ENCODE results near the gene MINDY1.

Gene MINDY1

DNA sequence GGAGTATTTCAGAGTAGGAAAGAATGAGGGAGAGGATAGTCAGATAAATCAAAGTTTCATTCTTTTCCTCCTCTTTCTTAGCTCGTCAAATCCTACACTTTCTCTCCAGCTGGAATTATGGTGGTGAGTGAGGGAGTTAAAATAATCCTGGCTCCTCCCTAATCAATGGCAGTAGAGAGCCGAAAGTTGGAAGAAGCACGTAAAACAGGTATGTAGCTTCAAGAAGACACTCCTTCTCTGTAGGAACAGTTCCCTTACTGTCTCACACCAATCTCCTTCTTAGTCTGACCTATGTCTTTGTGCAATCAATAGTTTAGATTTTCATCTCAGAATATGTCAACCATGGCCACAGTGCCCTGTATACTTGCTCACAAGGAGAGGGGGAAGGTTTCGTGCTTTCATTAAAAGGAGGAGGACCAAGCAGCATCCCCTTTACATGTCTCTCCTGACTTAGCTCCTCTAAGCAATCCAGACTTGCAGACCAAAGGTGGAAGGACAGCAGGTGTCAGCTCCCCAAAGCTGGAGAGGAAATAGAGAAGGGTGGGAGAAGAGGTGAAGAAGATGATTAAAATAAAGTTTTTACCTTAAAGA is 878 bp downstream of the MINDY1 start:
- H3K27ac ChIP-seq, result peak overlapping the region; percentile 71
- TF ChIP-seq, protein P1, sequence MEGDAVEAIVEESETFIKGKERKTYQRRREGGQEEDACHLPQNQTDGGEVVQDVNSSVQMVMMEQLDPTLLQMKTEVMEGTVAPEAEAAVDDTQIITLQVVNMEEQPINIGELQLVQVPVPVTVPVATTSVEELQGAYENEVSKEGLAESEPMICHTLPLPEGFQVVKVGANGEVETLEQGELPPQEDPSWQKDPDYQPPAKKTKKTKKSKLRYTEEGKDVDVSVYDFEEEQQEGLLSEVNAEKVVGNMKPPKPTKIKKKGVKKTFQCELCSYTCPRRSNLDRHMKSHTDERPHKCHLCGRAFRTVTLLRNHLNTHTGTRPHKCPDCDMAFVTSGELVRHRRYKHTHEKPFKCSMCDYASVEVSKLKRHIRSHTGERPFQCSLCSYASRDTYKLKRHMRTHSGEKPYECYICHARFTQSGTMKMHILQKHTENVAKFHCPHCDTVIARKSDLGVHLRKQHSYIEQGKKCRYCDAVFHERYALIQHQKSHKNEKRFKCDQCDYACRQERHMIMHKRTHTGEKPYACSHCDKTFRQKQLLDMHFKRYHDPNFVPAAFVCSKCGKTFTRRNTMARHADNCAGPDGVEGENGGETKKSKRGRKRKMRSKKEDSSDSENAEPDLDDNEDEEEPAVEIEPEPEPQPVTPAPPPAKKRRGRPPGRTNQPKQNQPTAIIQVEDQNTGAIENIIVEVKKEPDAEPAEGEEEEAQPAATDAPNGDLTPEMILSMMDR (IDR thresholded peaks at IDR 0.05; ENCODE audit: low read depth, low read length), result no peak

DNA sequence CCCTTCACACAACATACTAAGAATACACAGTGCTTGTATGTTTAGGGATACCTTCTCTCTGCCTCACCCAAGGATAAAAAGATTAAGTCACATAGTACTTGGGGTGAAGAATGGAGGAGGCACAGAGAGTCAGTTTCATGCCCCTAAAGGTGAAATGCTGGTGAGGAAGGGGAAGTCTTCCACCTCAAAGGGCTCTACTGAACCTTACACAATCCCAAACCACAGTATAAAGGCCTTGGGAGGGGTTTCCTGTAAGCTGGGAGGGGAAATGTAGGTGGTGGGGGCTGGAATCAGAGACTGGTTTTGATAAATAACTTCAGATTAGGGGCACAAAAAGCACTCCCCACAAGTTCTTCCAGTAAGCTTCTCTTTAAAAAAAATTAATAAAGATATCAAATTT is 3.5 kb downstream of the MINDY1 start:
- Histone ChIP-seq H3K27ac (no peak overlapping the region), H3K4me3 (ENCODE audit: low read depth, low read length) (no peak overlapping the region), H3K36me3 (peaks cover 28% of the 10 kb centered on the region), H3K27me3 (ENCODE audit: insufficient read depth, low read depth, severe bottlenecking) (no peaks in the 10 kb centered on the region), H3K9me3 (ENCODE audit: severe bottlenecking) (no peaks in the 10 kb centered on the region)
- TF ChIP-seq, protein P1 (IDR thresholded peaks at IDR 0.05; ENCODE audit: low read depth, low read length), result no peak
- DNase-seq, result no peak

More for the DNA sequence above, 878 bp downstream of the MINDY1 start:
- no peak for DNase-seq
- no peaks in the 10 kb centered on the region for H3K9me3 ChIP-seq (ENCODE audit: severe bottlenecking)
- H3K27me3 ChIP-seq (ENCODE audit: insufficient read depth, low read depth, severe bottlenecking), result no peaks in the 10 kb centered on the region
- H3K4me3 ChIP-seq (ENCODE audit: low read depth, low read length), result peak overlapping the region; percentile 70
- H3K36me3 ChIP-seq, result peaks cover 18% of the 10 kb centered on the region

DNA sequence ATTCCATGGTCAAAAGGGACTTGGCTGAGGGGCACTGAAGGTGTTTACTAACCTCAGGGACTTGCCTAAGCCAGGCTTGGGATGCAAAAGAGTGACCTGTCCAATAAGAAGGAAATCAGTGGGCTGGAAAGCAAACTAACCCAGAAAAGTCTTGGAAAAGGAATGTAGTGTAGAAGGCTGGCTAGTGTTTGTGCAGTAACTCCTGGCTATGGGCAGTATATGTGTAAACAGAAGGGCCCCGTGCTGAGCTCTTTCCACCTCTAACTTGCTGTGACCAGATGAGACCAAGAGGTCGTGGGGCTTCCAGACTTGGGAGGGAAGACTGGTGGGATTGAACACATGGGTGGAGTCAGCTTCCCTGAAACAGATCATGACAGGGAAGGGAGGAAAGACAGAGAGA is 4.1 kb downstream of the MINDY1 start:
- Histone ChIP-seq H3K27ac (no peak overlapping the region), H3K27me3 (ENCODE audit: insufficient read depth, low read depth, severe bottlenecking) (no peaks in the 10 kb centered on the region), H3K36me3 (peaks cover 32% of the 10 kb centered on the region), H3K9me3 (ENCODE audit: severe bottlenecking) (no peaks in the 10 kb centered on the region), H3K4me3 (ENCODE audit: low read depth, low read length) (no peak overlapping the region)
- no peak for DNase-seq
- TF ChIP-seq, protein P1 (IDR thresholded peaks at IDR 0.05; ENCODE audit: low read depth, low read length), result no peak

DNA sequence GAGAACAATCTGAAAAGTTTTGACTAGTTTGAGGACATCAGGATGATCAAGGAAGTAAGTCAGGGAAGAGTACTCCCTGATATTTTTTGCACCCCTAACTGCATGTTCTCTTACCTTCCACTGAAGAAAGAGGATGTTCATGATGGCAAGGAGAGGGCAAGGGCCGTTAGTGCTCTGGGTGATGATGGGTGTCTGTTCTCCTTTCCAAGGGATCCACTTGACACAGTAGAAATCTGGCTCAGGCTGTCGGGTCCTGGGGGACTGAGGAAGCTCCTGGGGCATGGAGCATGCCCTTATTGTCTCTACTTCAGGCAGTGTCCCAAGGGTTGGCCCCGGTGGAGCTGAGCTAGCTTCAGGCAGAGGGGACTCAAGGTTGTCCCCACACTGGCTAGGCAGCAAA is 4.7 kb downstream of the MINDY1 start:
- Histone ChIP-seq H3K27ac (no peak overlapping the region), H3K27me3 (ENCODE audit: insufficient read depth, low read depth, severe bottlenecking) (no peaks in the 10 kb centered on the region), H3K36me3 (peaks cover 38% of the 10 kb centered on the region), H3K9me3 (ENCODE audit: severe bottlenecking) (no peaks in the 10 kb centered on the region), H3K4me3 (ENCODE audit: low read depth, low read length) (no peak overlapping the region)
- DNase-seq, result no peak
- TF ChIP-seq, protein P1 (IDR thresholded peaks at IDR 0.05; ENCODE audit: low read depth, low read length), result no peak

DNA sequence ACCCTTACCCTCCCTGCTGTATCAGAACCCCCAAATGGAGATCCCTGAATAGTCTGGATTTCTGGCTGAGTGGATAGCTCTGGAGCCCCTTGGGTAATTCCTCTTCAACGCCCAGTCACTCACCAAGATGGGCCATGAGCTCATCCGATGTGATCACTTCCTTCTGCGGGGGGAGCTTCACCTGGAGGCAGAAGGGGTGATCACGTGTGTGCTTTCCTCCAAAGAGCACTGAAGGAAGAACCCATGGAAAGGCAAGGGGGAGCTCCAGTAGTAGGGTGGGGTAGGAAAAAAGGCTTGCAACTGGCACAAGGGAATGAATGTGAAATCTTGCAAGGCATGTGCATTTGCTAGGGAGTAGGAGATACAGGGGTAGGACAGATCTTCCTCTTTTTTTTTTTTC is 5.1 kb downstream of the MINDY1 start:
- Histone ChIP-seq H3K27me3 (ENCODE audit: insufficient read depth, low read depth, severe bottlenecking) (no peaks in the 10 kb centered on the region), H3K9me3 (ENCODE audit: severe bottlenecking) (no peaks in the 10 kb centered on the region), H3K4me3 (ENCODE audit: low read depth, low read length) (no peak overlapping the region), H3K27ac (no peak overlapping the region), H3K36me3 (peaks cover 42% of the 10 kb centered on the region)
- no peak for DNase-seq
- TF ChIP-seq, protein P1 (IDR thresholded peaks at IDR 0.05; ENCODE audit: low read depth, low read length), result no peak

DNA sequence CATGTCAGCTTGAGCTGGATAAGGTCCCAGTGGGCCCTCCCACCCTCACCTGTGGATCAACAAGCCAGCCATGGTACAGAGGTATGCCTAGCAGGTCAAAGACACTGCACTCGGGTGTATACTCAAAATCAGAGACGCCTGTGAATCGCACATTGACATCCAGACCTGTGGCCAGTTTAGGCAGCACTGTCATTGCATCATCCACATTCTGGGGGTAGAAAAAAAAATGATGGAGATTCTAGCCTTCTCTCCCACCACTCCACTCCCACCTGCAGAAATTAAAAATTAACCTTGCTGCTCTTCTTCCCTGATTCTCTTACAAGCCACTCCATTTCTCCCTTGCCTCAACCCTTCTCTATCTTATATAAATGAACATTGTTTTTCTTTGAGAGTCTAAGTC is 6.3 kb downstream of the MINDY1 start:
- no peak overlapping the region for H3K4me3 ChIP-seq (ENCODE audit: low read depth, low read length)
- peaks cover 44% of the 10 kb centered on the region for H3K36me3 ChIP-seq
- no peaks in the 10 kb centered on the region for H3K9me3 ChIP-seq (ENCODE audit: severe bottlenecking)
- no peak for DNase-seq
- no peak overlapping the region for H3K27ac ChIP-seq
- TF ChIP-seq, protein P1 (IDR thresholded peaks at IDR 0.05; ENCODE audit: low read depth, low read length), result no peak
- H3K27me3 ChIP-seq (ENCODE audit: insufficient read depth, low read depth, severe bottlenecking), result no peaks in the 10 kb centered on the region
